ENCODE results near the gene C1orf216.

DNA sequence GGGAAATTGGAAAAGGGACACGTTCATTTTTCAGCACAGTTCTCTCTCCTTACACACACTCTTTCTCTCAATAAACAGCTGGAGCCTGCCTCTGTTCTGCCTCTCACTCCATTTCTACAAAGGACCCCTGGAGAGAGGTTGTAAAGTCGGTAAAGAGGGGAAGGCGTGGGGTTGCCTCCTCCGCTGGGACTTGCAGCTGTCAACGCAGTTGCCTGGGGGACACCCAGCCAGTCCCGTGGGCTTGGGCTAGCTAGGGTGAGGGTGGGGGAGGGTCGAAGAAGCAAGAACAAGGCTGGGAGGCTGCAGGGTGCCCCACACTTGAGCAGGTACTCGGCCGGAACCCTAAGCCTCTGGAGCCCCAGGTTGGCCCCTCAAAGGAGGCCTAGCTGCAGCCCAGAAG is 27.6 kb downstream of the C1orf216 start:
- TF ChIP-seq BACH2 (CRISPR knock-in tag; IDR thresholded peaks at IDR 0.05; ENCODE audit: borderline replicate concordance) (no peak), ZC3H10 (CRISPR knock-in tag; IDR thresholded peaks at IDR 0.05) (no peak), SNAI2 (CRISPR knock-in tag; IDR thresholded peaks at IDR 0.05) (no peak), RARB (CRISPR knock-in tag; IDR thresholded peaks at IDR 0.05) (no peak), PATZ1 (CRISPR knock-in tag; IDR thresholded peaks at IDR 0.05; ENCODE audit: borderline replicate concordance) (no peak), ARNTL (CRISPR knock-in tag; IDR thresholded peaks at IDR 0.05; ENCODE audit: borderline replicate concordance, low read depth) (no peak), PPARA (CRISPR knock-in tag; IDR thresholded peaks at IDR 0.05; ENCODE audit: borderline replicate concordance) (no peak), ZFP30 (CRISPR knock-in tag; IDR thresholded peaks at IDR 0.05) (no peak), ZNF565 (CRISPR knock-in tag; conservative IDR thresholded peaks at IDR 0.05; ENCODE audit: low read depth) (no peak), ESRRG (CRISPR knock-in tag; IDR thresholded peaks at IDR 0.05) (no peak)
- TF ChIP-seq, protein P1, sequence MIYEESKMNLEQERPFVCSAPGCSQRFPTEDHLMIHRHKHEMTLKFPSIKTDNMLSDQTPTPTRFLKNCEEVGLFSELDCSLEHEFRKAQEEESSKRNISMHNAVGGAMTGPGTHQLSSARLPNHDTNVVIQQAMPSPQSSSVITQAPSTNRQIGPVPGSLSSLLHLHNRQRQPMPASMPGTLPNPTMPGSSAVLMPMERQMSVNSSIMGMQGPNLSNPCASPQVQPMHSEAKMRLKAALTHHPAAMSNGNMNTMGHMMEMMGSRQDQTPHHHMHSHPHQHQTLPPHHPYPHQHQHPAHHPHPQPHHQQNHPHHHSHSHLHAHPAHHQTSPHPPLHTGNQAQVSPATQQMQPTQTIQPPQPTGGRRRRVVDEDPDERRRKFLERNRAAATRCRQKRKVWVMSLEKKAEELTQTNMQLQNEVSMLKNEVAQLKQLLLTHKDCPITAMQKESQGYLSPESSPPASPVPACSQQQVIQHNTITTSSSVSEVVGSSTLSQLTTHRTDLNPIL (CRISPR knock-in tag; IDR thresholded peaks at IDR 0.05; ENCODE audit: low read depth): no peak
- TF ChIP-seq, protein P2, sequence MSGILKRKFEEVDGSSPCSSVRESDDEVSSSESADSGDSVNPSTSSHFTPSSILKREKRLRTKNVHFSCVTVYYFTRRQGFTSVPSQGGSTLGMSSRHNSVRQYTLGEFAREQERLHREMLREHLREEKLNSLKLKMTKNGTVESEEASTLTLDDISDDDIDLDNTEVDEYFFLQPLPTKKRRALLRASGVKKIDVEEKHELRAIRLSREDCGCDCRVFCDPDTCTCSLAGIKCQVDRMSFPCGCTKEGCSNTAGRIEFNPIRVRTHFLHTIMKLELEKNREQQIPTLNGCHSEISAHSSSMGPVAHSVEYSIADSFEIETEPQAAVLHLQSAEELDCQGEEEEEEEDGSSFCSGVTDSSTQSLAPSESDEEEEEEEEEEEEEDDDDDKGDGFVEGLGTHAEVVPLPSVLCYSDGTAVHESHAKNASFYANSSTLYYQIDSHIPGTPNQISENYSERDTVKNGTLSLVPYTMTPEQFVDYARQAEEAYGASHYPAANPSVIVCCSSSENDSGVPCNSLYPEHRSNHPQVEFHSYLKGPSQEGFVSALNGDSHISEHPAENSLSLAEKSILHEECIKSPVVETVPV (CRISPR knock-in tag; IDR thresholded peaks at IDR 0.05): no peak

Data from SK-N-SH treated with all-trans-retinoic acid at 6 μM for 48 hours (cell line).